MM.1S (cell line): ENCODE measurements around the gene ZFP69B.
"Not testable (repeated sequence)": the region's sequence is repeated elsewhere in the genome, so short reads cannot be mapped to it uniquely, and the experiment has no call there.

Experiments used
- DNase-seq: peaks from one replicate; pipeline ENCODE4 v3.0.0-alpha.2; 2015
- H2AFZ ChIP-seq: fragments of 300-600 bp; sonication (generic); 2 replicates; pipeline ENCODE4 v1.6.0; 2016; ENCODE audit warnings: antibody characterized with exemption, low read length
- H3F3A ChIP-seq: fragments of 300-600 bp; sonication (generic); 2 replicates; pipeline ENCODE4 v1.6.1; 2016; ENCODE audit warnings: mild to moderate bottlenecking, antibody characterized with exemption, low read length, moderate library complexity, mixed read lengths; ENCODE audit not compliant: insufficient read depth
- H3K27ac ChIP-seq: fragments of 300-600 bp; sonication (generic); 2 replicates; pipeline ENCODE4 v1.5.1; 2016; ENCODE audit warnings: mild to moderate bottlenecking, low read length
- H3K27me3 ChIP-seq: fragments of 300-600 bp; sonication (generic); replicated peaks from 2 replicates; pipeline ENCODE4 v1.6.0; 2016; ENCODE audit warnings: low read length; ENCODE audit not compliant: insufficient read depth
- H3K36me3 ChIP-seq: fragments of 300-600 bp; sonication (generic); replicated peaks from 2 replicates; pipeline ENCODE4 v1.6.1; 2016; ENCODE audit warnings: mild to moderate bottlenecking, low read length, mixed read lengths; ENCODE audit not compliant: insufficient read depth
- H3K4me1 ChIP-seq: fragments of 300-600 bp; sonication (generic); 2 replicates; pipeline ENCODE4 v1.6.1; 2016; ENCODE audit warnings: low read length, mixed read lengths
- H3K4me2 ChIP-seq: fragments of 300-600 bp; sonication (generic); 2 replicates; pipeline ENCODE4 v1.6.0; 2016; ENCODE audit warnings: low read depth, low read length
- H3K4me3 ChIP-seq: fragments of 300-600 bp; sonication (generic); 2 replicates; pipeline ENCODE4 v1.5.1; 2016; ENCODE audit warnings: low read length, mixed read lengths
- H3K79me2 ChIP-seq: fragments of 300-600 bp; sonication (generic); 2 replicates; pipeline ENCODE4 v1.6.1; 2016; ENCODE audit warnings: mixed run types, low read length, mixed read lengths
- H3K9ac ChIP-seq: fragments of 300-600 bp; sonication (generic); 2 replicates; pipeline ENCODE4 v1.6.1; 2016; ENCODE audit warnings: low read length, mixed read lengths
- H3K9me2 ChIP-seq: fragments of 300-600 bp; sonication (generic); replicated peaks from 2 replicates; pipeline ENCODE4 v1.6.1; 2016; ENCODE audit warnings: mild to moderate bottlenecking, low read length, mixed read lengths; ENCODE audit not compliant: insufficient read depth
- H3K9me3 ChIP-seq: fragments of 300-600 bp; sonication (generic); replicated peaks from 2 replicates; pipeline ENCODE4 v1.6.1; 2016; ENCODE audit warnings: mild to moderate bottlenecking, low read length, mixed read lengths; ENCODE audit not compliant: insufficient read depth
- H4K20me1 ChIP-seq: fragments of 300-600 bp; sonication (generic); 2 replicates; pipeline ENCODE4 v1.6.1; 2016; ENCODE audit warnings: mild to moderate bottlenecking, low read length, moderate library complexity, mixed read lengths; ENCODE audit not compliant: insufficient read depth
- CTCF ChIP-seq: fragments of 300-600 bp; sonication (generic); IDR thresholded peaks from 2 replicates; pipeline ENCODE4 v1.5.1; 2016; ENCODE audit warnings: antibody characterized with exemption, low read length, mixed read lengths
- EZH2 ChIP-seq: fragments of 300-600 bp; sonication (generic); optimal IDR thresholded peaks from 2 replicates; pipeline ENCODE3; 2017; ENCODE audit warnings: low read depth, mild to moderate bottlenecking, antibody characterized with exemption, low read length, mixed read lengths
- EZH2phosphoT487 ChIP-seq: fragments of 300-600 bp; sonication (generic); IDR thresholded peaks from 2 replicates; pipeline ENCODE4 v1.6.1; 2018; ENCODE audit warnings: antibody characterized with exemption, low read length

The ZFP69B gene

GRCh38 chr1:40478276-40478675 lies 28.0 kb downstream of the ZFP69B start:
- Histone ChIP-seq H3K27me3 (no peaks in the 10 kb centered on the region), H3K4me1 (0 out of 2 replicates have a peak, but pooled peaks cover 6% of the 10 kb centered on the region), H3K27ac (no peak overlapping the region), H3K9me2 (no peaks in the 10 kb centered on the region), H3K9me3 (no peaks in the 10 kb centered on the region), H3K4me2 (no peak overlapping the region), H4K20me1 (no peaks in the 10 kb centered on the region), H3K79me2 (no peaks in the 10 kb centered on the region), H3K9ac (no peak overlapping the region), H2AFZ (no peak overlapping the region), H3F3A (no peaks in the 10 kb centered on the region), H3K4me3 (no peak overlapping the region), H3K36me3 (no peaks in the 10 kb centered on the region)
- no peak for TF ChIP-seq EZH2
- no peak for TF ChIP-seq CTCF
- TF ChIP-seq EZH2phosphoT487 = no peak
- DNase-seq = no peak

GRCh38 chr1:40479156-40479555 lies 28.9 kb downstream of the ZFP69B start:
- no peak overlapping the region for H3K4me3 ChIP-seq
- no peak for DNase-seq
- H3K36me3 ChIP-seq = no peaks in the 10 kb centered on the region
- H3F3A ChIP-seq = no peaks in the 10 kb centered on the region
- H3K4me1 ChIP-seq = 0 out of 2 replicates have a peak, but pooled peaks cover 6% of the 10 kb centered on the region
- no peaks in the 10 kb centered on the region for H3K27me3 ChIP-seq
- no peaks in the 10 kb centered on the region for H4K20me1 ChIP-seq
- H3K9me2 ChIP-seq = no peaks in the 10 kb centered on the region
- no peak overlapping the region for H3K27ac ChIP-seq
- H3K9ac ChIP-seq = no peak overlapping the region
- no peaks in the 10 kb centered on the region for H3K9me3 ChIP-seq
- no peak overlapping the region for H2AFZ ChIP-seq
- no peak overlapping the region for H3K4me2 ChIP-seq
- H3K79me2 ChIP-seq = no peaks in the 10 kb centered on the region
- TF ChIP-seq CTCF (no peak), EZH2phosphoT487 (no peak), EZH2 (no peak)

- H3K4me3 ChIP-seq = no peak overlapping the region
- H3K36me3 ChIP-seq = no peaks in the 10 kb centered on the region; the same call in 1 of the 2 replicates
- H3K79me2 ChIP-seq = no peaks in the 10 kb centered on the region
- H3K27ac ChIP-seq = no peak overlapping the region
- no peak overlapping the region for H3K4me2 ChIP-seq
- no peaks in the 10 kb centered on the region for H3K4me1 ChIP-seq
- no peaks in the 10 kb centered on the region for H3K27me3 ChIP-seq
- no peaks in the 10 kb centered on the region for H3F3A ChIP-seq
- H3K9me2 ChIP-seq = no peaks in the 10 kb centered on the region
- H4K20me1 ChIP-seq = no peaks in the 10 kb centered on the region
- 0 out of 2 replicates have a peak, but pooled peaks cover 3% of the 10 kb centered on the region for H3K9me3 ChIP-seq
- no peak overlapping the region for H3K9ac ChIP-seq
- H2AFZ ChIP-seq = no peak overlapping the region
- DNase-seq = no peak
- no peak for TF ChIP-seq CTCF
- no peak for TF ChIP-seq EZH2
- TF ChIP-seq EZH2phosphoT487 = no peak
Measured at GRCh38 chr1:40495315-40495903, 45.1 kb downstream of the ZFP69B start.

- not testable (repeated sequence) for DNase-seq, H3K9me2 ChIP-seq, H3K4me1 ChIP-seq, H4K20me1 ChIP-seq, H3K9ac ChIP-seq, H2AFZ ChIP-seq, H3F3A ChIP-seq, H3K27ac ChIP-seq, H3K9me3 ChIP-seq, H3K27me3 ChIP-seq, H3K4me3 ChIP-seq, H3K79me2 ChIP-seq, H3K36me3 ChIP-seq, H3K4me2 ChIP-seq
Measured at GRCh38 chr1:40502651-40503050, 52.4 kb downstream of the ZFP69B start.
